HEK293 (cell line): ENCODE data around the gene CXorf65.

ENCODE experiments used
- GLI4 ChIP-seq: fragments of 450-650 bp; formaldehyde crosslinking; IDR thresholded peaks from 2 replicates; pipeline ENCODE4 v1.5.1; 2016; ENCODE audit warnings: missing biosample characterization, missing genetic modification characterization
- GLIS2 ChIP-seq: fragments of 450-650 bp; formaldehyde crosslinking; IDR thresholded peaks from 2 replicates; pipeline ENCODE4 v1.5.1; 2016; ENCODE audit warnings: missing biosample characterization, missing genetic modification characterization
- MEIS1 ChIP-seq: sonication (generic); formaldehyde crosslinking; IDR thresholded peaks from 2 replicates; pipeline ENCODE4 v1.8.1; 2022; ENCODE audit warnings: missing genetic modification reagents, mild to moderate bottlenecking, borderline replicate concordance
- OSR2 ChIP-seq: fragments of 450-650 bp; formaldehyde crosslinking; IDR thresholded peaks from 2 replicates; pipeline ENCODE4 v1.5.1; 2016; ENCODE audit warnings: missing biosample characterization, missing genetic modification characterization
- SP2 ChIP-seq: fragments of 450-650 bp; formaldehyde crosslinking; IDR thresholded peaks from 2 replicates; pipeline ENCODE4 v1.5.1; 2016; ENCODE audit warnings: missing biosample characterization, missing genetic modification characterization
- TCF7L2 ChIP-seq: IDR thresholded peaks from 2 replicates; pipeline ENCODE4 v1.6.1; 2011; ENCODE audit warnings: low read depth, mild to moderate bottlenecking, inconsistent platforms, low read length, moderate library complexity, borderline replicate concordance
- ZFP69B ChIP-seq: fragments of 450-650 bp; formaldehyde crosslinking; IDR thresholded peaks from 2 replicates; pipeline ENCODE4 v1.5.1; 2016; ENCODE audit warnings: missing biosample characterization, missing genetic modification characterization
- ZNF121 ChIP-seq: fragments of 450-650 bp; formaldehyde crosslinking; IDR thresholded peaks from 2 replicates; pipeline ENCODE4 v1.5.1; 2016; ENCODE audit warnings: missing biosample characterization, missing genetic modification characterization
- ZNF133 ChIP-seq: fragments of 450-650 bp; formaldehyde crosslinking; IDR thresholded peaks from 2 replicates; pipeline ENCODE4 v1.5.1; 2016; ENCODE audit warnings: missing biosample characterization, missing genetic modification characterization
- ZNF140 ChIP-seq: fragments of 450-650 bp; formaldehyde crosslinking; IDR thresholded peaks from 2 replicates; pipeline ENCODE4 v1.5.1; 2016; ENCODE audit warnings: missing biosample characterization, missing genetic modification characterization
- ZNF184 ChIP-seq: fragments of 450-650 bp; IDR thresholded peaks from 2 replicates; pipeline ENCODE4 v1.5.1; 2018; ENCODE audit warnings: missing biosample characterization, mild to moderate bottlenecking, missing genetic modification characterization
- ZNF19 ChIP-seq: fragments of 450-650 bp; formaldehyde crosslinking; IDR thresholded peaks from 2 replicates; pipeline ENCODE4; 2016; ENCODE audit warnings: missing biosample characterization, missing genetic modification characterization, low read depth
- ZNF266 ChIP-seq: fragments of 450-650 bp; formaldehyde crosslinking; IDR thresholded peaks from 2 replicates; pipeline ENCODE4 v1.5.1; 2016; ENCODE audit warnings: missing biosample characterization, missing genetic modification characterization, low read depth
- ZNF292 ChIP-seq: fragments of 450-650 bp; formaldehyde crosslinking; IDR thresholded peaks from 2 replicates; pipeline ENCODE4 v1.5.1; 2016; ENCODE audit warnings: low read depth, missing biosample characterization, missing genetic modification characterization, borderline replicate concordance
- ZNF311 ChIP-seq: fragments of 450-650 bp; formaldehyde crosslinking; IDR thresholded peaks from 2 replicates; pipeline ENCODE4 v1.5.1; 2017; ENCODE audit warnings: missing biosample characterization, missing genetic modification characterization, borderline replicate concordance
- ZNF423 ChIP-seq: fragments of 450-650 bp; formaldehyde crosslinking; IDR thresholded peaks from 2 replicates; pipeline ENCODE4 v1.5.1; 2016; ENCODE audit warnings: missing biosample characterization, missing genetic modification characterization
- ZNF514 ChIP-seq: fragments of 450-650 bp; formaldehyde crosslinking; IDR thresholded peaks from 2 replicates; pipeline ENCODE4 v1.5.1; 2016; ENCODE audit warnings: missing biosample characterization, missing genetic modification characterization
- ZNF521 ChIP-seq: fragments of 450-650 bp; formaldehyde crosslinking; IDR thresholded peaks from 2 replicates; pipeline ENCODE4 v1.5.1; 2017; ENCODE audit warnings: missing biosample characterization, mild to moderate bottlenecking, missing genetic modification characterization
- ZNF558 ChIP-seq: fragments of 450-650 bp; formaldehyde crosslinking; IDR thresholded peaks from 2 replicates; pipeline ENCODE4 v1.5.1; 2016; ENCODE audit warnings: missing biosample characterization, missing genetic modification characterization
- ZNF664 ChIP-seq: fragments of 450-650 bp; formaldehyde crosslinking; IDR thresholded peaks from 2 replicates; pipeline ENCODE4 v1.5.1; 2016; ENCODE audit warnings: missing biosample characterization, missing genetic modification characterization
- ZNF777 ChIP-seq: fragments of 450-650 bp; formaldehyde crosslinking; IDR thresholded peaks from 2 replicates; pipeline ENCODE4 v1.5.1; 2017; ENCODE audit warnings: missing biosample characterization, missing genetic modification characterization, borderline replicate concordance
- ZNF791 ChIP-seq: fragments of 450-650 bp; formaldehyde crosslinking; IDR thresholded peaks from 2 replicates; pipeline ENCODE4 v1.5.1; 2016; ENCODE audit warnings: missing biosample characterization, missing genetic modification characterization
- TF ChIP-seq, protein P1 (sequence below): fragments of 450-650 bp; formaldehyde crosslinking; IDR thresholded peaks from 2 replicates; pipeline ENCODE4 v1.5.1; 2016; ENCODE audit warnings: missing biosample characterization, missing genetic modification characterization
- TF ChIP-seq, protein P2 (sequence below): fragments of 450-650 bp; formaldehyde crosslinking; IDR thresholded peaks from 2 replicates; pipeline ENCODE4 v1.5.1; 2016; ENCODE audit warnings: missing biosample characterization, missing genetic modification characterization
- TF ChIP-seq, protein P3 (sequence below): fragments of 450-650 bp; formaldehyde crosslinking; IDR thresholded peaks from 2 replicates; pipeline ENCODE4 v1.5.1; 2017; ENCODE audit warnings: missing biosample characterization, missing genetic modification characterization
- TF ChIP-seq, protein P4 (sequence below): fragments of 450-650 bp; formaldehyde crosslinking; IDR thresholded peaks from 2 replicates; pipeline ENCODE4 v1.5.1; 2016; ENCODE audit warnings: missing biosample characterization, missing genetic modification characterization

Gene CXorf65

DNA sequence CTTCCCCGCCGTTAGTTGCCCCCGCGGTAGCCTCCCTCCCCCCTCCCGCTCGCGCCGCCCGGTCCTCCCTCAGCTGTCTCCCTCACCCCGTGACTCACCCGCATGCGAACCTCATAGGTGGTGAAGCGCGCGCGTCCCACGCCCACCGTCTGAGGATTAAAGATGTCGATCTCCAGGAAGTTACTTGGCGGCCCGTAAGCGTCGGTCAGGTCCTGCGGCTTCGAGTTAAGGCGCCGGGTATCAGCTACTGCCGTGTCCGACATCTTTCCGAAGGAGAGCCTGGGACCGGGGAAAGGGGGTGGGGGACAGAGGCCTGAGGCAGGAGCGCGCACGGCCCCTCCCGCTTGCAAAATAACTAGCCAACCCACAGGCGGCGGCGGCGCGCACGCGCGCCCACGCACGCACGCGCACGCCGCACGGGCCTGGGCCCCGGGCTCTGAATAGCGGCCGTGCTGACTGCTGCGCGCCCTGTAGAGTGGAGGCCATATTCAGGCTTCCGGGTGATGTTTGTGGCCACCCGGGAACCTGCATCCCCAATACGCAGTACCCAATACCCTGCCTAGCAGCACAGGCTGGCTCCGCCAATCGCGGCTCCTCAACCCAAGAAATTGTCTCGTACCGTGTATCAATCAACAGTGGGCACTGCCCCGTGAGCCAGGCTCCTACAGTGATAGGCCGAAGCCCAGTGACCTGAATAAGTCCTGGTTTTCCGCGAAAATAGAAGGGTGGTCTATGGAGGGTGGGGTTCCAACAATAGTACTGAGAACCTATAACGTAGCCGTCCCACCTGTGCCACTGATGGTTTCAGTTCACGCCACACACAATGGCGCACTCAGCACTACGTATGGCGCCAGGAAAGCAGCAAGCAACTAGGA, 38.3 kb downstream of the CXorf65 start, which contains the start of gene SNX12 (continued):
- no peak for TF ChIP-seq ZNF311 (tag by site-specific recombination)
- TF ChIP-seq ZNF664 (tag by site-specific recombination) = no peak
- TF ChIP-seq ZFP69B (tag by site-specific recombination) = 0 out of 2 replicates have a peak, but pooled peaks have one; percentile 12
- peak; percentile 47; the same call in 1 of the 2 replicates for TF ChIP-seq ZNF184 (tag by site-specific recombination)
- no peak; the same call in 1 of the 2 replicates for TF ChIP-seq ZNF777
- no peak for TF ChIP-seq ZNF133 (tag by site-specific recombination)
- TF ChIP-seq SP2 (tag by site-specific recombination) = peak; percentile 95
- TF ChIP-seq ZNF140 (tag by site-specific recombination) = no peak
- no peak; the same call in 1 of the 2 replicates for TF ChIP-seq ZNF121 (tag by site-specific recombination)
- TF ChIP-seq ZNF292 = no peak
- TF ChIP-seq OSR2 = peak; percentile 55
- TF ChIP-seq MEIS1 (CRISPR knock-in tag) = no peak
- TF ChIP-seq ZNF423 (tag by site-specific recombination) = no peak
- no peak for TF ChIP-seq ZNF791
- TF ChIP-seq ZNF521 (tag by site-specific recombination) = no peak
- TF ChIP-seq, protein P1, sequence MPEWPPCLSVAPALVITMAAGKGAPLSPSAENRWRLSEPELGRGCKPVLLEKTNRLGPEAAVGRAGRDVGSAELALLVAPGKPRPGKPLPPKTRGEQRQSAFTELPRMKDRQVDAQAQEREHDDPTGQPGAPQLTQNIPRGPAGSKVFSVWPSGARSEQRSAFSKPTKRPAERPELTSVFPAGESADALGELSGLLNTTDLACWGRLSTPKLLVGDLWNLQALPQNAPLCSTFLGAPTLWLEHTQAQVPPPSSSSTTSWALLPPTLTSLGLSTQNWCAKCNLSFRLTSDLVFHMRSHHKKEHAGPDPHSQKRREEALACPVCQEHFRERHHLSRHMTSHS = no peak
- TF ChIP-seq GLIS2 (tag by site-specific recombination) = peak; percentile 80
- TF ChIP-seq TCF7L2 = no peak
- TF ChIP-seq ZNF558 (tag by site-specific recombination) = no peak
- TF ChIP-seq, protein P2, sequence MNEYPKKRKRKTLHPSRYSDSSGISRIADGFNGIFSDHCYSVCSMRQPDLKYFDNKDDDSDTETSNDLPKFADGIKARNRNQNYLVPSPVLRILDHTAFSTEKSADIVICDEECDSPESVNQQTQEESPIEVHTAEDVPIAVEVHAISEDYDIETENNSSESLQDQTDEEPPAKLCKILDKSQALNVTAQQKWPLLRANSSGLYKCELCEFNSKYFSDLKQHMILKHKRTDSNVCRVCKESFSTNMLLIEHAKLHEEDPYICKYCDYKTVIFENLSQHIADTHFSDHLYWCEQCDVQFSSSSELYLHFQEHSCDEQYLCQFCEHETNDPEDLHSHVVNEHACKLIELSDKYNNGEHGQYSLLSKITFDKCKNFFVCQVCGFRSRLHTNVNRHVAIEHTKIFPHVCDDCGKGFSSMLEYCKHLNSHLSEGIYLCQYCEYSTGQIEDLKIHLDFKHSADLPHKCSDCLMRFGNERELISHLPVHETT (tag by site-specific recombination) = 0 out of 2 replicates have a peak, but pooled peaks have one; percentile 52
- no peak for TF ChIP-seq ZNF19 (tag by site-specific recombination)
- TF ChIP-seq, protein P3, sequence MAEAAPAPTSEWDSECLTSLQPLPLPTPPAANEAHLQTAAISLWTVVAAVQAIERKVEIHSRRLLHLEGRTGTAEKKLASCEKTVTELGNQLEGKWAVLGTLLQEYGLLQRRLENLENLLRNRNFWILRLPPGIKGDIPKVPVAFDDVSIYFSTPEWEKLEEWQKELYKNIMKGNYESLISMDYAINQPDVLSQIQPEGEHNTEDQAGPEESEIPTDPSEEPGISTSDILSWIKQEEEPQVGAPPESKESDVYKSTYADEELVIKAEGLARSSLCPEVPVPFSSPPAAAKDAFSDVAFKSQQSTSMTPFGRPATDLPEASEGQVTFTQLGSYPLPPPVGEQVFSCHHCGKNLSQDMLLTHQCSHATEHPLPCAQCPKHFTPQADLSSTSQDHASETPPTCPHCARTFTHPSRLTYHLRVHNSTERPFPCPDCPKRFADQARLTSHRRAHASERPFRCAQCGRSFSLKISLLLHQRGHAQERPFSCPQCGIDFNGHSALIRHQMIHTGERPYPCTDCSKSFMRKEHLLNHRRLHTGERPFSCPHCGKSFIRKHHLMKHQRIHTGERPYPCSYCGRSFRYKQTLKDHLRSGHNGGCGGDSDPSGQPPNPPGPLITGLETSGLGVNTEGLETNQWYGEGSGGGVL (tag by site-specific recombination) = peak; percentile 90
- TF ChIP-seq, protein P4, sequence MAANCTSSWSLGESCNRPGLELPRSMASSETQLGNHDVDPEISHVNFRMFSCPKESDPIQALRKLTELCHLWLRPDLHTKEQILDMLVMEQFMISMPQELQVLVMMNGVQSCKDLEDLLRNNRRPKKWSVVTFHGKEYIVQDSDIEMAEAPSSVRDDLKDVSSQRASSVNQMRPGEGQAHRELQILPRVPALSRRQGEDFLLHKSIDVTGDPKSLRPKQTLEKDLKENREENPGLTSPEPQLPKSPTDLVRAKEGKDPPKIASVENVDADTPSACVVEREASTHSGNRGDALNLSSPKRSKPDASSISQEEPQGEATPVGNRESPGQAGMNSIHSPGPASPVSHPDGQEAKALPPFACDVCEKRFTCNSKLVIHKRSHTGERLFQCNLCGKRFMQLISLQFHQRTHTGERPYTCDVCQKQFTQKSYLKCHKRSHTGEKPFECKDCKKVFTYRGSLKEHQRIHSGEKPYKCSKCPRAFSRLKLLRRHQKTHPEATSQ (tag by site-specific recombination) = no peak
- TF ChIP-seq ZNF514 = no peak
- no peak for TF ChIP-seq GLI4
- no peak for TF ChIP-seq ZNF266
